IPS-11a (cell line): Measurements from ENCODE around the gene NKX1-2.

Experiments used
- H3K4me3 ChIP-seq: one replicate; pipeline ENCODE4 v1.5.1; 2013; ENCODE audit warnings: low read depth, low read length, control low read depth

Gene NKX1-2

GRCh38 chr10:124418726-124419501 is 30.9 kb downstream of the NKX1-2 start, which contains the start of gene OAT:
OAT (minus strand) TSS chr10:124418923; CDS start chr10:124412171, 6,752 bp downstream.
- peak within 1 kb of the TSS; percentile 56 for H3K4me3 ChIP-seq

GRCh38 chr10:124417895-124418725 is 31.7 kb downstream of the NKX1-2 start:
- H3K4me3 ChIP-seq = peak overlapping the region; percentile 56

- no peak overlapping the region for H3K4me3 ChIP-seq
Observed at GRCh38 chr10:124416733-124417132, 33.1 kb downstream of the NKX1-2 start.

GRCh38 chr10:124415210-124415609 is 34.6 kb downstream of the NKX1-2 start:
- H3K4me3 ChIP-seq = no peak overlapping the region

- H3K4me3 ChIP-seq = no peak overlapping the region
Observed at GRCh38 chr10:124414076-124414475, 35.8 kb downstream of the NKX1-2 start.

GRCh38 chr10:124409696-124410095 is 40.1 kb downstream of the NKX1-2 start:
- no peak overlapping the region for H3K4me3 ChIP-seq

- no peak overlapping the region for H3K4me3 ChIP-seq
Observed at GRCh38 chr10:124408357-124408756, 41.5 kb downstream of the NKX1-2 start.

- no peak overlapping the region for H3K4me3 ChIP-seq
Observed at GRCh38 chr10:124407456-124407855, 42.4 kb downstream of the NKX1-2 start.

GRCh38 chr10:124403548-124403947 is 46.3 kb downstream of the NKX1-2 start:
- H3K4me3 ChIP-seq = no peak overlapping the region

GRCh38 chr10:124402273-124402672 is 47.6 kb downstream of the NKX1-2 start:
- H3K4me3 ChIP-seq = no peak overlapping the region

- no peak overlapping the region for H3K4me3 ChIP-seq
Observed at GRCh38 chr10:124401633-124402032, 48.2 kb downstream of the NKX1-2 start.
